HG03575 (cell line): ENCODE data around the gene PLCG1.

Experiments
- ATAC-seq: cut with Tn5 transposase; IDR thresholded peaks from one replicate; pipeline ENCODE4 v1.9.1; 2021; ENCODE audit not compliant: unreplicated experiment, insufficient number of reproducible peaks, low FRiP score; ENCODE audit errors: extremely low read depth

Gene PLCG1

DNA sequence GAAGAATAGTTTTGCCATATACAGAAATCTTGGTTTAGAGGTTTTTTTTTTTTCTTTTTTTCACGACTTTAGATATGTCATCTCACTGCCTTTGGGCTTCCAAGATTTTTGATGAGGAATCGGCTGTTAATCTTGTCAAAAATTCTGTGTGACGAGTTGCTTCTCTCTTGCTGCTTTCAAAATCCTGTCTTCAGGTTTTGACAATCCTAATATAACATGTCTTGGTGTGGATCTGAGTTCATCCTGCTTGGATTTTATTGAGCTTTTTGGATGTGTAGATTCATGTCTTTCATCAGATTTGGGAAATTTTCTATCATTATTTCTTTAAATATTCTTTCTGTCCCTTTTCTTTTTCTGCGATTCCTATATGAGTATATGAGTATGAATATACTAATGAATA lies 61.1 kb downstream of the PLCG1 start:
- no peak for ATAC-seq

DNA sequence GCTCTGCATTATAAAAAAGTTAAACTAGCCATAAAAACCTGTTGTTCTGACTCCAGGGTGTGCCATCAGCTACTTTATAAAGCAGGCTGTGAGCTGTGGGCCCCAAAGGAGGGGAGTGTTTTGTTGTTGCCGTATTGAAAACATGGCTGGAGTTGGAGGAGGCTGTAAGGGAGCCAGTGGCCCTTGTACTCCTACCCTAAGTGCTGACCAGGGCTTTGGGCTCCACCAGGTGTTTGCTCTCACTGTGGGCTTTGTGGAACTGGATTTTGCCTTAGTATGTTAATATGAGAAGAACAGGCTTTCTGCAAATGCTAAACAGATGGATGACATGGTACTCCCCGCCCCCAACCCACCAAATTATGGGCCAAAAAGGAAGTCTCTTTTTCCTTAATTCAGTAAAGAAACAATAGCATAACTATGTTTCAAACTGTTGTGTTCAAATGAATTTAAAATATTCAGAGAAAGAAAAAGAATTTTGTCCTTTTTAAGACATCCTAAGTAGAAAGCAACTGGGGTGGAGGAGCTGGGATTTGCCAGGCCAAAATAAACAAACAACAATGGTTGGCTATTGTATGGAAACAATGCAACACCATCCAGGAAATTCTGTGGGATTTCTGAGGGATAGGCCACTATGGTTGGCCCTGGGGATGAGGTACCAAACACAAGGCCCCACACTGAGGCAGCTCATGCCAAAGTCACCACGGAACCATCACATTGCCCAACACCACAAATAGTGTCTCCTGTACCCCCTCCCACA lies 63.3 kb downstream of the PLCG1 start:
- ATAC-seq, result no peak

DNA sequence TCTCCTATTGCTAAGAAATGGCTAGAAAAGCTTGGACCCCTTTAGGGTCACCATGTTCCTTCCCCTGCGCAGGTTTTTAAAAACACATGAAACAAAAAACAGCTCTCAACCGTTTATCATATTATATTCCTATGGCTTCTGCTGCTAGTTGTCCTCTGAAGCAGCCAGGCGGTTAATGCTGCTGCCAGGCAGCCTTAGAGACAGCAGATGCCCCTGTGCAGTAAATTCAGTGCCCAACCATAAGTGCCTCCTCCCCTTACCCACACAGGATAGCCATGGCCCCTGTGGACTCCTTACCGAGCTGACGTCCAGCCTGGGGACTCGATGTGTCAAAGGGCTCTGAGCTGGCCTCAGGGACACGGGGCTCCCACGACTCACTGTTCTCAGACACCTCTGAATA lies 64.4 kb downstream of the PLCG1 start:
- no peak for ATAC-seq

DNA sequence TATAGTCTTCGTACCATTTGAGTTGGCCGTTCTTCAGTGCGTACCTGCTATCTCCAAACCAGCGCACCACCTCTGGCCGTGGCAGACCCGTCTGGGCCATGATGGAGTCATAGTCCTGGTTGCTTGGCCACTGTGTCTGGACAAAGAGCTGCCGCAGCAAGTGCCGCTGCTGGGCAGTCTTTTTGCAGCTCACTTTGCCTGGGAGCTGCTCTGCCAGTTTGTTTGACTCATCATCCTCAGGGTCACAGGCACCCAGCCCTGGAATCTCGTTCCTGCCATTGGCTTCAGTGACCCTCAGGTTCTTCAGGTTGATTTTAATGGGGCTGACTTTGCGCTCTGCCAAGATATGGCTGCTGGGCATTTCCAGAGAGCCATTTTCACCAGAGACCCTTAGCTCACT lies 65.1 kb downstream of the PLCG1 start:
- ATAC-seq, result no peak

DNA sequence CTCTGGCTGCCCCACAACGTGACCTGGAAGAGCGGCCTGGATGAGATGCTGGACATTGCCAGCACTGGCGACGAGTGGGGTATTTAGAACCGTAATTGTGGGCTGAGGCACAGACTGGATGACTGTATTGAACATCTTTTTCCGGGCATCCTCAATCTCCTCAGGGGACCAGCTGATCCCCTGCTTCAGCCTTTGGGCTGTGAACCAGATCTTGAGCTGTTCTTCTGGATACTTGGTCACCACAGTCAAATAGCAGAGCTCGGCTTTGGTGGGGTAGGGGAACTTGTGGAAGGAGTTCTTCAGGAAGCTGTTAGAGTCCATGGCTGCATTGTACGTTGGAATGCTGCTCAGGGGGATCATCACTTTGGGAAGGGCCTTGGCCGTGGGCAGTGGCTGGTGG lies 66.3 kb downstream of the PLCG1 start:
- ATAC-seq, result no peak

DNA sequence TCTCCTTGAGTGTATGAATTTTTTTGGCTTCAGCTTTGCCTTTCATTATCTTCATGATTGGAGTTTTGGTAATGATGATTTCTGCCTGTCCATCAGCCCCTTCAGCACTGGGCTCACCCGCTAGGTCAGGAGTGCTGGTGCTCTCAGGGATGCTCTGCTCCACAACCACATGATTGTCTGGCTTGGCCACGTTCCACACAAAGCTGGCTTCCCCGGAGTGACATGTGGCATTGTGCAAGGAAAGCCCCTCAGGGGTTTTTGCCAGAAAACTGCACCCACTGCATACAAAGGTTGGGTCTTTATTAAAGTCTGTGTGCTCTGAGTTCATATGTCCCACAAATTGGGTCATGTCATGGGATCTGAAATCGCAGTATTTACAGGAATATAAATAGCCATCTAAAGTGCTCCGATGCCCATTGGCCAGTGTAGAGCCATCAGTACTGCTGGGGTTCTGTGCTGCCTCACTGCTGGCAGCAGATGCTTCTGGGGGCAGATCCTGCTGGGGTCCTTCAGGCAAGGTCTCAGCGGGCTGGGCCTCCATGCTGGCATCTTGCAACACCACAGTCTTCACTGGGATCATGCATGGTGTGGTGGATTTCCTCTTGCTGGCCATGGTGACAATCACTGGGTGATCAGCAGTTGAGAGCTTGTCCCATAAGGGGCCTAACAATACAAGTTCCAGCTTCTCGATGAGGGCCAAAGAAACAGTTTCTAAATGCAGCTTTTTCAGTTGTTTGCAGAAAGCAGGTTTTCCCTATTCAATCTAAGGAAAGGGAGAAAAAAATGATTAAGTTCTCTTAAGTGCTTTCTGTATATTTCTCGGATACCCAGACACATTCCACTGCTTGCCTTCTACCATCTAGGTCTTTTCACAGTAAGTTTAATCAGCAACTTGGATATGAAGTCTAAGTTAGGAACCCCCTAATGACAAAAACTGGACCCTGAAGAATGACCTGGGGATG lies 67.2 kb downstream of the PLCG1 start:
- no peak for ATAC-seq

DNA sequence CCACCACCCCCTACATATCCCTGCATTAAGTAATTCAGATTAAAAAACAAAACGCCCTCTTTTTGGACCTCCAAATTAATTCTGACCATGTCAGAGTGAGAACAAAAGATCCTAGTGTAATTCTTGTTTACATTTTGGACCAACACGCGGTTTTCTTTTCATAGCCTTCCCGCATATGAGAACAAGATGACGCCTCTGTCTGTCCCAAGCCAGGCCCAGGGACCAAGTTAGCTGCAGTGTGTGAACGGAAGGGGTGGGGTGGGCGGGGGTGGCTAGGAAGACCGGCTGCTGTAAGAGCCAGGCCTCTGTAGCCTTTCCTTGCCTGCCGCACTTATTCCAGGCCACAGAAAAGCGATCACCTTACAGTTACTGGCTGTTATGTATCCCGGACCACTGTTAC lies 68.0 kb downstream of the PLCG1 start:
- no peak for ATAC-seq

DNA sequence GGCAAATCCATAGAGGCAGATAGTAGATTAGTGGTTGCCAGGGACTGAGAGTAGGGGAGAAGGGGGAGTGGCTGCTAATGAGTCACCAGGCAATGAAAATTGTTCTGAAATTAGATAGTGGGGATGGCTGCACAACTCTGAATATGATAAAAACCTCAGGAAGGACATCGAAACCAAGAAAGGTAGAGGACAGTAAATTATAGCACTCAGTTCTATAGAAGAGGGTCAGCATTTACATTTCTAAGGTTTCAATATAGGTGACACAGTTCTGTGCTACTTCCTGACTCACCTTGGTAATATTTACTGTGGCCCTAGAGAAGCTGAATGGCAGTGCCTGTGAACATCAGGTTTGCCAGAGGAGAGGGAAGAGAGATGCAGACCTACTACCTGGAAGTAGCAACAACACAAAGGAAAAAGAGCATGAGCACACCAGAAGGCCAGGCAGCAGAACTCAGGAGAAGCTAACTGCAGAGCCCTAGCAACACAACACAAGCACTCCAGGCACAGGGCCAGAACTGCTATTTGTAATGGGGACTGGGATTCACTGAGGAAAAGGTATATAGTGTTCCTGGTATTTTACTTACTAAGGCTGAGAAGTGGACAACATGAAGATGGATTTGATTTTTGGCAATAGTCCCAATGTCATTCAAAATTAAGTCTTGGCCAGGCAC lies 75.9 kb downstream of the PLCG1 start:
- ATAC-seq, result no peak

DNA sequence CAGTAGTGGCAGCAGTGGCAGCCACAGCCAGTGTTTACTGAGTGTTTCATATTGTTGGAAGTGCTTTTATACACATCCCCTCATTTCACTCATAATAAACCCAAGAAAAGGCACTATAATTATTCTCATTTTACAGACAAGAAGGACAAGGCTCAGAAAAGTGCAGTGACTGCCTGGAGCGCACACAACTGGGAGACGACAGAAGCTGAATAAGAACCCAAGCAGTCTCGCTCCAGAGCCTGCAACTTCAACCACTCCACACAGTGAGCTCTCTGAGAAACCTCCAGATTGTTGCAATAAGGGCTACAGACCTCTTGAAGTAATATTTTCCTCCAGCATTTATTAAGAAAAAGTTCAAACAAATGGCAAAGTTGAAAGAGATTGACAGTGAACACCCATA lies 76.9 kb downstream of the PLCG1 start:
- ATAC-seq, result no peak

DNA sequence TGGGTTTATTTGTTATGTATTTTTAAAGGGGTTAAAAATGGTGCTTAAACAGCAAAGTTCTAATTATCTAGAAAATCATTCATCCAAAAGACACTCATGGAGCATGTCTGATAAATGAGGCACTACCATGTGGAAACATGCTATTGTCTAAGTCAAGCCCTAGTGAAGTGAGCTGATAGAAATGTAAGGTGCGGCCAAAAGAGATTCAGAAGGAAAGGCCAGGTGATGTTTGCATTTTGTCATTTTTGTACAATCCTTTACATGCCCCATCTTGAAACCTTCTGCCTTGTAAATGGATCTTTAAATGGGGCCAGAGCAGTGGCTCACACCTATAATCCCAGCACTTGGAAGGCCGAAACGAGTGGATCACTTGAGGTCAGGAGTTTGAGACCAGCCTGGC lies 77.3 kb downstream of the PLCG1 start:
- no peak for ATAC-seq

DNA sequence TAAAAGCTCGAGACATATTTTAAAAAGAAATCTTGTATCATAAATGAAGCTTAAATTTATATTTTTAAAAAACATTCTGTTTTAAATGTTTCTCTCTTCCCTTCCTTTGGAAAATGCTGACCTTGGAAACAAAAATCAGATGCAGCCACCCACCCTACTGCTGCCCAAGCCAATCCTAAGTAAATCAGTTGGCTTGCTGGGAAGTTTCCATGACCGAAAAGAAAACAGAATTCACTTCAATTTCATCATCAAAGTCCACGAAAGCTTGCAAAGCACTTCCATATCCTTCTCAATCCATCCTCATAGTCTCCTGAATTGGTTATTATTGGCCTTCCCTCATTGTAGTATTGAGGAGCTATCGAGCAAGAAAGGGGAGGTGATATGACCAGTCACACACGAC lies 80.1 kb downstream of the PLCG1 start:
- ATAC-seq, result no peak

DNA sequence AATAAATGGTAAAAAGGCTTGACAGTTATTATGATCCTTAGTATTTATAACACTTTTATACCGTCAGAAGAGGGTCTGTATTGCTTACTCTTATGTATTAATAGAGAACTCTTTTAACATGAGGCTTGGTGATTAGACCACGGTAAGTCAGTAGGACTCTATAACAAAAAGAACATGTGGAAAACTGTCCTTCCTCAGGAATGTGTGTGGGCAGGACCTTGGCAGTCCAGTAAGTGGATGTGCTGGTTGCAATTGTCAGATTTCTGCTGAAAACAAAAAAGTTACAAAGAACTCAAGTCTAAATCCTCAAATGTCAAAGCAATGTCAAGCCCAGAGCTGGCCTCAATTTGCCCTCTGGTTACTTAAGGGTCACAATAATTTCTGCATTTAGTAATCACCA lies 81.1 kb downstream of the PLCG1 start:
- no peak for ATAC-seq

DNA sequence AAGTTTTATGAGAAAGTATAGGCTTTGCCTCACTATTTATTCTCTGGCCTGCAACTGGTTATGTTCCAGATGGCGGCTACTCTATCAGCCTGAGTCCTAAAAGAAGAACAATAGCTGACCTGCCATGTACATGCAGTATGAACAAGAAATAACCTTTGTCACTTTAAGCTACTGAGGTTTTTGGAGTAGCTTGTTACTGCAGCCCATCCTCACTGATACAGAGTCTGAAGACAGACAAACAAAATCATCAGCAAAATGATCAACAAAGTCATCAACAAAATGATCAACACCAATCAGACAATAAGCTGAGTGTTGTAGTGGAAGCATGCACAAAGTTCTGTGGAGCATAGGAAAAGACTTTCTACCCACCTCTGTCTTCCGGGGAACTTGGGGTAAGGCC lies 82.5 kb downstream of the PLCG1 start:
- ATAC-seq, result no peak

DNA sequence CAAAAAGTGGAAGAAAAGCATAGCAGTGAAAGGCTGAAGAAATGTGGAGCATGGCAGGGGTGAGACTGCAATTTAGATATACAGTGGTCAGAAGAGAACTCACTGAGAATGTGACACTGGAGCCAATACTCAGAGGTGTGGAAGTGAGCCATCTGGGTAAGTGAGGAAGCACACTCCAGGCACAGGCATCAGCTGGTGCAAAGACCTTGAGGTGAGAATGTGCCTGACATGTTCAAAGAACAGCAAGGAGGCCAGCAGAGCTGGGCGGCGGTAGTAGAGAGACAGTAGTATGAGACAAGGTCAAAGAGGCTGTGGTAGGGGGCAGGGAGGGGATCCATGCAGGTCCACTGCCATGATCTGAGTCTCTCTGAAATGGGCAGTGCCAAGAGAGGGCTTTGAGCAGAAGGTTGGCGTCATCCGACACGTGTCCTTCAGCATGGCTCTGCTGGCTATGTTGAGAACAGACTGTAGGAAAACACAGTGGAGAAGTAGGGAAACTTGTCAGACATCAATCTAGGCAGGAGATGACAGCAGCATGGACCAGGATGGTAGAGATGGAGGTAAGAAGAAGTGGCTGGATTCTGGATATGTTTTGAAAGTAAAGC lies 84.4 kb downstream of the PLCG1 start:
- no peak for ATAC-seq

DNA sequence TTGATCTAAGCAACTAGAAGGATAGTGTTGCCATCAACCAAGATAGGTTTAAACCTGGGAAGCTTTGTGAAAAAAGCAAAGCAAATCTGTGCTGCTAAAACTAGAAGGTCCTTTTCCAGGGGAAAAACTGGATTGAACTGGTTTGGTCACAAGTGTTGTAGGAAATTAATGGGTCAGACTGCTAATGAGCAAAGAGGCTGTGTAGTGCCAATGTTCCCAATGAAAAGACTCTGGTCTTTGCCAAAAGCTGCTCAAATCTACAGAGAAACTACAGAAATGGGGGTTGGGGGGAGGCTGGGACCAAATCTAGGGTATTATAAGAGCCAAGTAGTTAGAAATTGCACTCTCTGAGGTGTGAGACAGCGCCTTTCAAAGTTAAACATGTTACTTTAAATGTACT lies 85.0 kb downstream of the PLCG1 start:
- no peak for ATAC-seq

DNA sequence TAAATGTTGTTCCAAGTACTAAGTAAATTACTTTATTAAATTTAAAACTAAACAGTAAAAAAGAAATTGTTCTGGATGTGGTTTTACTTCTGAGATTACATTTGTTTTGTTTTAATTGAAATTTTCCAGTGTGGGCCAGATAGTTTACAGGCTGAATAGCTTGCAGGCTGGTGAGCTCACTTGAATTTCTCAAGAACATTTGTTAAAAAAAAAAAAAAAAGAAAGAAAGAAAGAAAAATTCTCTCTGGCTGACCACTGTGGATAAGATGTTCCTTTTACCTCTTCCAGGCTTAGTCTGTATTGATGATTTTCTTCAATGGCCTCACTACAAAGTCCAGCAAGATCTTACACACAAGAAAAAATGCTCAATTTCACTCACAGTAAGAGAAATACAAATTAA lies 85.4 kb downstream of the PLCG1 start:
- no peak for ATAC-seq

DNA sequence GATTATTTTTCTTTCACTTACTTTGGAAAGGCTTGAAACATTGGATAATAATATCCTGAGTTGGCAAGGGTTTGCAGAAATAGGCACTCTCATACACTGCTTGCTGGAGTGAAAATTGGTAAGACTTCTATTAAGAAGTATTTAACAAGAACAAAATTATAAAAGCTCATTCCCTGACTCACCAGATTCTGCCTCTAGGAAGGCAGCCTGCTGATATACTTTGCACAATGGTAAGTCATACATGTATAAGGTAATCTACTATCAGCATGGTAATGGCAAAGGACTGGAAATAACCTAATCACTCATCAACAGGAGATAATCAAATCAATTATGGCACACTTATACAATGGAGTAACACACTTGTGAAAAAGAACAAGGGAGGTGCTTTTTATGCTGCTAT lies 85.8 kb downstream of the PLCG1 start:
- ATAC-seq, result no peak

DNA sequence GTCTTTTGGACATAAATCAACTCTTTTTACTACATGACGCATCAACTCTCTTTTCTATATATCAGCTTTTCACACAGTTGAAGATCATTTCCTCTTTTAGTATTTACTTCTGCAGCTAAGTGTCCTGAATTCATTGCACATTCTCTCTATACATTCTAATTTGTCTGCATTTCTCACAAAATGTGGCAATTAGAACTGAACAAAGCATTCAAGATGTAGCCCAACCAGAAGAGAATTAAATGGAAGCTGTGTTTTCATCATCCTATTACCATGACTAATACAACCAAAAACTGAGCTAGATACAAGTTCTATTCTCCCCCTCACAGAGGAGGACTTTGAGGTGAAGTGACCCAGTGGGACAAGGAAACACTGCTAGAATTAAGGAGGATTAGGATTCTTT lies 86.9 kb downstream of the PLCG1 start:
- ATAC-seq, result no peak

DNA sequence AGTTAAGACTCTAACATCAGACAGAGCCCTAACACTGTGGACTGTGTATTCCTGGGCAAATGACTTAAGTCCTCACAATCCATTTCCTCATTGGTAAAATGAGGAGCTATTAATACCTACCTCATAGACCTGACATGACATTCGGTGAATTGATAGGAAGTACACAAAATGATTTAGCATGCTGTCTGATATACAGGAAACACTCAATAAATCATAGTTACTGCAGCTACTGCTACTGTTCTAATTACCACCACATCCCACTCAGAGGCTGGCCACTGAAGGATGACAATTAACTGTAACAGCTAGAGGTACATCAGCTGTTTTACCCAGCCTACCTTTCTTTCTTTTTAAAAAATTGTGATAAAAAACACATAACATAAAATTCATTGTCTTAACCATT lies 87.7 kb downstream of the PLCG1 start:
- ATAC-seq, result no peak
